WI38 (cell line): ENCODE measurements around the gene MPZ.

Experiments used
- H3K4me3 ChIP-seq: 2 replicates; pipeline ENCODE4 v1.5.1; 2011; ENCODE audit warnings: low read depth, mild to moderate bottlenecking, control low read depth, low read length
- CTCF ChIP-seq: IDR thresholded peaks from 2 replicates; pipeline ENCODE4 v1.5.1; 2012; ENCODE audit warnings: low read depth, mild to moderate bottlenecking, control low read depth, low read length

Gene MPZ

GRCh38 chr1:161311595-161312181 is 1.9 kb upstream of the MPZ start:
- no peak overlapping the region for H3K4me3 ChIP-seq
- no peak for TF ChIP-seq CTCF

GRCh38 chr1:161307892-161308638 is 1.7 kb downstream of the MPZ start:
- no peak overlapping the region for H3K4me3 ChIP-seq
- no peak for TF ChIP-seq CTCF

- H3K4me3 ChIP-seq, result no peak overlapping the region
- no peak for TF ChIP-seq CTCF
Observed at GRCh38 chr1:161307230-161307768, 2.5 kb downstream of the MPZ start.

- TF ChIP-seq CTCF, result no peak
- H3K4me3 ChIP-seq, result peak overlapping the region; percentile 43
Observed at GRCh38 chr1:161305867-161306519, 3.8 kb downstream of the MPZ start.

GRCh38 chr1:161304927-161305866 is 4.6 kb downstream of the MPZ start:
- H3K4me3 ChIP-seq, result peak overlapping the region; percentile 43
- no peak for TF ChIP-seq CTCF

GRCh38 chr1:161300478-161300877 is 9.3 kb downstream of the MPZ start:
- no peak for TF ChIP-seq CTCF

More at GRCh38 chr1:161300478-161300877, 9.3 kb downstream of the MPZ start:
- H3K4me3 ChIP-seq, result no peak overlapping the region
